ENCODE results near the gene COL11A1.
"Not testable (repeated sequence)": the region's sequence is repeated elsewhere in the genome, so short reads cannot be mapped to it uniquely, and the experiment has no call there.

- not testable (repeated sequence) for TF ChIP-seq POLR2A, CTCF (IDR thresholded peaks at IDR 0.05)
These were observed 281.6 kb downstream of the COL11A1 start for GRCh38 chr1:102826706-102827105.

All from esophagus squamous epithelium (tissue), 4 donors.